Measurements from ENCODE around the gene PTPN7.

DNA sequence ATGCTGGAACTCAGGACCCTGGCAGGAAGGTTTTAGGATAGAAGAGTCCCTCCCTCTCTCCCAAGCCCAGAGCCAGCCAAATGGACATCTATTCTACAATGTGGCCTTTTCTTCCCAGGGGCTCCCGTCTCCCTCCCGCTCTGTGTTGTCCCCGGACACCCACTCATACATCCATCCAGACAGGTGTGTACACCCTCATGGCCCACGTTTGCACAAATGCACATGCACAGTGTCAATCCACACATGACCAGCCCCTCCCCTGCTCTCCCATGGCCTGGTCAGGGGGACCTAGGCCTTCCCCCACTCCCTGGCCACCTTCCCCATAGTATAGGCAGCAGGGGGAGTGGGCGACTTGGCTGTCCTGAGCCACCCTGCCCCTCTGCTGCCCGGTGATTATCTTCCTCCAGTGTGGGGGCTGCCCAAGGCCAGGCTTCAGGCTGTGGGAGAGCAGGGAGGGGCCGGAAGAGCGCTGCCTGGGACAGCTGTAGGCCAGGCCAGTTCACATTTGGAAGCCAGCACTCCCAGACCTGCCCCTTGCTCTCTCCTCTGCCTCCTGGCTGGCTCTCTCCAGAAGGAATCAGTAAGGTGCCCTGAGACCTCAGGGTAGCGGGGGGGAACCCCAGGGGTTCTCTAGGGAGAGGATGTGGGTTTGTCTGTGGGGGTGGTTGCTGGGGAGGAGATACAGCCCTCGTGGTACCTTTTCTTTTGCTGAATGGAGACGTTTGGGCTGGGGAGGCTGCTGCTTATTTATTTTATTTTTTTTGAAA lies 4.1 kb upstream of the PTPN7 start:
- TF ChIP-seq POLR2A (IDR thresholded peaks at IDR 0.05): no peak
- TF ChIP-seq, protein P1, sequence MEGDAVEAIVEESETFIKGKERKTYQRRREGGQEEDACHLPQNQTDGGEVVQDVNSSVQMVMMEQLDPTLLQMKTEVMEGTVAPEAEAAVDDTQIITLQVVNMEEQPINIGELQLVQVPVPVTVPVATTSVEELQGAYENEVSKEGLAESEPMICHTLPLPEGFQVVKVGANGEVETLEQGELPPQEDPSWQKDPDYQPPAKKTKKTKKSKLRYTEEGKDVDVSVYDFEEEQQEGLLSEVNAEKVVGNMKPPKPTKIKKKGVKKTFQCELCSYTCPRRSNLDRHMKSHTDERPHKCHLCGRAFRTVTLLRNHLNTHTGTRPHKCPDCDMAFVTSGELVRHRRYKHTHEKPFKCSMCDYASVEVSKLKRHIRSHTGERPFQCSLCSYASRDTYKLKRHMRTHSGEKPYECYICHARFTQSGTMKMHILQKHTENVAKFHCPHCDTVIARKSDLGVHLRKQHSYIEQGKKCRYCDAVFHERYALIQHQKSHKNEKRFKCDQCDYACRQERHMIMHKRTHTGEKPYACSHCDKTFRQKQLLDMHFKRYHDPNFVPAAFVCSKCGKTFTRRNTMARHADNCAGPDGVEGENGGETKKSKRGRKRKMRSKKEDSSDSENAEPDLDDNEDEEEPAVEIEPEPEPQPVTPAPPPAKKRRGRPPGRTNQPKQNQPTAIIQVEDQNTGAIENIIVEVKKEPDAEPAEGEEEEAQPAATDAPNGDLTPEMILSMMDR (IDR thresholded peaks at IDR 0.05): no peak
